Spleen (tissue), 11 donors: ENCODE results near the gene PCCA. TPM values are rescaled to one million over a fixed set of nuclear protein-coding genes. Genes with fewer than 3 reads are reported as not detected.

Experiments used
- DNase-seq: peaks from one replicate; pipeline ENCODE4 v3.0.0-alpha.2; 2020
- H3K27ac ChIP-seq, 8 donors: fragments of 200-600 bp; sonication (generic) in 7 of 8; 1 replicate in 4 of 8; 2 replicates in 4 of 8; pipeline versions ENCODE4 v1.5.0 to v1.8.0; 2016 to 2021; ENCODE audit warnings: inconsistent platforms in 4 of 8, mild to moderate bottlenecking in 4 of 8, moderate library complexity in 1 of 8
- H3K27me3 ChIP-seq, 7 donors: fragments of 200-600 bp; sonication (generic) in 6 of 7; replicated peaks in 1 of 7; 1 replicate in 4 of 7; 2 replicates in 3 of 7; pipeline versions ENCODE4 v1.5.0 to v1.8.0; 2016 to 2021; ENCODE audit warnings: inconsistent platforms in 3 of 7, mild to moderate bottlenecking in 1 of 7
- H3K36me3 ChIP-seq, 6 donors: fragments of 200-600 bp; sonication (generic) in 5 of 6; 1 replicate in 4 of 6; 2 replicates in 2 of 6; pipeline versions ENCODE4 v1.5.0 to v1.8.0; 2016 to 2021; ENCODE audit warnings: inconsistent platforms in 2 of 6
- H3K4me1 ChIP-seq, 6 donors: fragments of 200-600 bp; sonication (generic) in 5 of 6; 1 replicate in 3 of 6; 2 replicates in 3 of 6; pipeline versions ENCODE4 v1.5.0 to v1.8.0; 2016 to 2021; ENCODE audit warnings: inconsistent platforms in 3 of 6
- H3K4me3 ChIP-seq, 8 donors: fragments of 200-600 bp; sonication (generic) in 7 of 8; 1 replicate in 4 of 8; 2 replicates in 4 of 8; pipeline versions ENCODE4 v1.5.0 to v1.8.0; 2016 to 2021; ENCODE audit warnings: inconsistent platforms in 4 of 8, mild to moderate bottlenecking in 4 of 8, moderate library complexity in 2 of 8
- H3K9me3 ChIP-seq, 8 donors: fragments of 200-600 bp; sonication (generic) in 7 of 8; 1 replicate in 4 of 8; 2 replicates in 4 of 8; pipeline versions ENCODE4 v1.5.0 to v1.8.0; 2016 to 2021; ENCODE audit warnings: inconsistent platforms in 4 of 8
- CTCF ChIP-seq, 11 experiments: fragments of 200-600 bp in 7 of 11; fragments of 450-650 bp in 4 of 11; sonication (generic) in 4 of 11; IDR thresholded peaks in 8 of 11; conservative IDR thresholded peaks in 3 of 11; 1 replicate in 7 of 11; 2 replicates in 4 of 11; pipeline versions ENCODE4 v1.4.0 to v1.8.0; 2016 to 2021; ENCODE audit warnings: antibody characterized with exemption in 11 of 11, inconsistent platforms in 4 of 11, mild to moderate bottlenecking in 1 of 11
- POLR2A ChIP-seq, 3 donors: fragments of 450-650 bp; IDR thresholded peaks; one replicate each; pipeline ENCODE4 v1.5.1; 2017; ENCODE audit warnings: antibody characterized with exemption in 3 of 3, mild to moderate bottlenecking in 1 of 3
- POLR2AphosphoS5 ChIP-seq, 3 donors: sonication (generic); formaldehyde crosslinking; IDR thresholded peaks; one replicate each; pipeline ENCODE4 v1.5.1; 2017; ENCODE audit warnings: antibody characterized with exemption in 3 of 3
- WGBS, 5 donors: extraction: QIAGEN DNeasy Blood & Tissue Kit in 3 of 5; methylation state at CpG; one replicate each; pipeline versions ENCODE4 v1.1.5 to v1.1.7; 2013 to 2018; 5-methylcytosine and 5-hydroxymethylcytosine counted together
- intact Hi-C: fragments of 100-400 bp; cut with DNase I; formaldehyde crosslinking; loops from one replicate; pipeline ENCODE4 v1.15.0; 2023; ENCODE audit warnings: low total_unique reads
- polyA plus RNA-seq, 3 donors: library from polyadenylated mRNA; stranded (reverse); fragments of 200-250 nt; gene quantifications; one replicate each; pipeline ENCODE4 v1.2.1, GENCODE V29; 2013
- total RNA-seq, 7 donors: library from RNA; depleted of rRNA in 3 of 7; stranded (reverse); fragments of >200 nt in 3 of 7; fragmentation: NEBNext Ultra II Directional in 4 of 7; extraction: Animal tissue kit (Norgen Biotek cat#: 25700) in 4 of 7; gene quantifications; one replicate each; pipeline versions ENCODE4 v1.1.0 to v1.2.1, GENCODE V29; 2016 to 2021
- donor health status: healthy with polysubstance abuse.
- donor health status: DM: no; HTN: no; CAD: no; lungs with moderate emphysema.
- donor health status: DM: no; HTN: no; CAD: no.
- donor health status: Bipolar disorder and iron deficiency.
- donor health status: healthy.
- donor health status: DM: no; HTN: no; CAD: no.
- donor health status: DM: yes; HTN: yes; CAD: no.

Gene PCCA
- total and polyA plus RNA-seq, 10 donors: 9.3 to 54.9 (median 43.9) TPM

GRCh38 chr13:100535426-100536135 lies 446.7 kb downstream of the PCCA start:
- Histone ChIP-seq H3K4me1 (no peaks in the 10 kb centered on the region), H3K4me3 (no peak overlapping the region), H3K27me3 (no peaks in the 10 kb centered on the region), H3K36me3 (peaks cover 0 to 29% (median 10%) of the 10 kb centered on the region in 6 donors), H3K27ac (no peak overlapping the region), H3K9me3 (peaks cover 0 to 5% (median 0%) of the 10 kb centered on the region in 8 donors)
- WGBS, 5 donors: 93 to 97% (median 94%) methylated on average over 16 of the region's 16 CpGs
- intact Hi-C loops: no loop called here
- TF ChIP-seq POLR2AphosphoS5 (IDR thresholded peaks at IDR 0.05) (no peak), CTCF (IDR thresholded peaks at IDR 0.05 in 8 of 11, conservative IDR thresholded peaks at IDR 0.05 in 3 of 11) (no peak), POLR2A (IDR thresholded peaks at IDR 0.05) (no peak)
- DNase-seq: no peak

GRCh38 chr13:100536643-100537180 lies 447.8 kb downstream of the PCCA start:
- Histone ChIP-seq H3K27me3 (no peaks in the 10 kb centered on the region), H3K9me3 (peaks cover 0 to 5% (median 0%) of the 10 kb centered on the region in 8 donors), H3K36me3 (peaks cover 0 to 21% (median 8%) of the 10 kb centered on the region in 6 donors), H3K4me1 (no peaks in the 10 kb centered on the region), H3K4me3 (no peak overlapping the region), H3K27ac (no peak overlapping the region)
- DNase-seq: no peak
- WGBS, 5 donors: 89 to 95% (median 94%) methylated on average over 13 of the region's 13 CpGs
- TF ChIP-seq CTCF (IDR thresholded peaks at IDR 0.05 in 8 of 11, conservative IDR thresholded peaks at IDR 0.05 in 3 of 11) (no peak), POLR2A (IDR thresholded peaks at IDR 0.05) (no peak), POLR2AphosphoS5 (IDR thresholded peaks at IDR 0.05) (no peak)
- intact Hi-C loops: no loop called here

GRCh38 chr13:100537486-100537885 lies 448.6 kb downstream of the PCCA start:
- peaks cover 0 to 13% (median 2%) of the 10 kb centered on the region in 6 donors for H3K36me3 ChIP-seq
- no peak for DNase-seq
- WGBS, 5 donors: 94 to 97% (median 96%) methylated on average over 9 of the region's 9 CpGs
- H3K4me3 ChIP-seq: no peak overlapping the region
- intact Hi-C loops: no loop called here
- H3K27ac ChIP-seq: no peak overlapping the region
- H3K9me3 ChIP-seq: peaks cover 0 to under 1% (median 0%) of the 10 kb centered on the region in 8 donors
- H3K4me1 ChIP-seq: peaks cover 0 to 2% (median 0%) of the 10 kb centered on the region in 6 donors
- no peaks in the 10 kb centered on the region for H3K27me3 ChIP-seq
- TF ChIP-seq POLR2AphosphoS5 (IDR thresholded peaks at IDR 0.05): no peak
- TF ChIP-seq POLR2A (IDR thresholded peaks at IDR 0.05): no peak
- TF ChIP-seq CTCF (IDR thresholded peaks at IDR 0.05 in 8 of 11, conservative IDR thresholded peaks at IDR 0.05 in 3 of 11): no peak

GRCh38 chr13:100537951-100538462 lies 449.1 kb downstream of the PCCA start:
- Histone ChIP-seq H3K27me3 (no peaks in the 10 kb centered on the region), H3K4me3 (no peak overlapping the region), H3K27ac (no peak overlapping the region), H3K9me3 (no peaks in the 10 kb centered on the region), H3K4me1 (peaks cover 0 to 7% (median 0%) of the 10 kb centered on the region in 6 donors), H3K36me3 (peaks cover 0 to 8% (median 0%) of the 10 kb centered on the region in 6 donors)
- intact Hi-C loops: no loop called here
- no peak for DNase-seq
- 93 to 98% (median 97%) methylated on average over 5 of the region's 5 CpGs for WGBS, 5 donors
- TF ChIP-seq POLR2AphosphoS5 (IDR thresholded peaks at IDR 0.05) (no peak), CTCF (IDR thresholded peaks at IDR 0.05 in 8 of 11, conservative IDR thresholded peaks at IDR 0.05 in 3 of 11) (no peak)
